Measurements from ENCODE around the gene CRNKL1. TPM values are rescaled to one million over a fixed set of nuclear protein-coding genes. Genes with fewer than 3 reads are reported as not detected.
A peak's percentile ranks its signal among the peaks of the same experiment; 100 is the strongest.

Gene CRNKL1
- total RNA-seq, 6 experiments from 2014 or later = 17.5 to 24.0 (median 19.3) TPM

GRCh38 chr20:20000211-20000968 is 51.9 kb downstream of the CRNKL1 start:
- peaks cover 28% of the 10 kb centered on the region for H3K4me1 Mint-ChIP-seq (ENCODE audit: low read depth)
- no peaks in the 10 kb centered on the region for H3K9me3 Mint-ChIP-seq
- 0 out of 2 replicates have a peak overlapping the region, but pooled peaks have one; percentile 44 for H3K27ac Mint-ChIP-seq
- peaks cover 1% of the 10 kb centered on the region; the same call in 1 of the 2 replicates for H3K27me3 Mint-ChIP-seq (ENCODE audit: insufficient read depth)
- H3K4me3 Mint-ChIP-seq = no peak overlapping the region
- DNase-seq = no peak
- TF ChIP-seq CTCF (IDR thresholded peaks at IDR 0.05) = no peak
- peaks cover 51% of the 10 kb centered on the region for H3K36me3 Mint-ChIP-seq (ENCODE audit: low read depth)

- peaks cover 1% of the 10 kb centered on the region; the same call in 1 of the 2 replicates for H3K27me3 Mint-ChIP-seq (ENCODE audit: insufficient read depth)
- no peaks in the 10 kb centered on the region for H3K9me3 Mint-ChIP-seq
- no peak for TF ChIP-seq CTCF (IDR thresholded peaks at IDR 0.05)
- DNase-seq = no peak
- peaks cover 54% of the 10 kb centered on the region for H3K36me3 Mint-ChIP-seq (ENCODE audit: low read depth)
- H3K4me3 Mint-ChIP-seq = no peak overlapping the region
- peaks cover 40% of the 10 kb centered on the region for H3K4me1 Mint-ChIP-seq (ENCODE audit: low read depth)
- H3K27ac Mint-ChIP-seq = no peak overlapping the region
These were observed 53.1 kb downstream of the CRNKL1 start for GRCh38 chr20:19998990-19999705.

DNA sequence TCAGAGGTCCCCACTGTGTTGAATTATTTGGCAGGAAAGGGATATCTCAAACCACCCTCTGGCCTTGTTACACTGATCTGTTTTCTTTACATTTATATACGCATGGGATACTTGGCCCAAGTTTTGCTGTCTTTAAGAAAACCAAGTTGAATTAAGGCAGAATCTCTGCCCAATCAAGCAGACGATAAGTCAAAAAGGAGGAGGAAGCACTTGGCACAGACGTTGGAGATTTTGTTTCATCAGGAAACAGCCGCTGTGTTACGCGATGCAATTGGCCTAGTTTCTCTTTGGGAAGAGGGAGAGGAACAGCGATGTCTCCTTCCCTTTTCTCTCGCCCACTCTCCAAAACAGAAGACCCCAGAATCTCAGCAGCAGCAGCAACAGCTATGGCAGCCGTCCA is 55.3 kb downstream of the CRNKL1 start:
- DNase-seq = no peak

GRCh38 chr20:19996222-19996621 is 56.0 kb downstream of the CRNKL1 start:
- H3K4me1 Mint-ChIP-seq (ENCODE audit: low read depth) = peaks cover 45% of the 10 kb centered on the region
- H3K9me3 Mint-ChIP-seq = no peaks in the 10 kb centered on the region
- no peak for DNase-seq
- peaks cover 34% of the 10 kb centered on the region for H3K36me3 Mint-ChIP-seq (ENCODE audit: low read depth)
- no peak overlapping the region for H3K4me3 Mint-ChIP-seq
- no peak for TF ChIP-seq CTCF (IDR thresholded peaks at IDR 0.05)
- H3K27ac Mint-ChIP-seq = no peak overlapping the region
- no peaks in the 10 kb centered on the region; the same call in none of the 2 replicates for H3K27me3 Mint-ChIP-seq (ENCODE audit: insufficient read depth)

More for the DNA sequence above, 55.3 kb downstream of the CRNKL1 start:
- Mint-ChIP-seq H3K27me3 (ENCODE audit: insufficient read depth) (no peaks in the 10 kb centered on the region; the same call in none of the 2 replicates), H3K4me1 (ENCODE audit: low read depth) (peaks cover 44% of the 10 kb centered on the region), H3K27ac (no peak overlapping the region; the same call in 1 of the 2 replicates), H3K9me3 (no peaks in the 10 kb centered on the region), H3K4me3 (no peak overlapping the region), H3K36me3 (ENCODE audit: low read depth) (peaks cover 35% of the 10 kb centered on the region)
- TF ChIP-seq CTCF (IDR thresholded peaks at IDR 0.05) = no peak

GRCh38 chr20:19995220-19995863 is 56.9 kb downstream of the CRNKL1 start:
- no peaks in the 10 kb centered on the region; the same call in none of the 2 replicates for H3K27me3 Mint-ChIP-seq (ENCODE audit: insufficient read depth)
- peak overlapping the region; percentile 95; the same call in 1 of the 2 replicates for H3K27ac Mint-ChIP-seq
- DNase-seq = peak; percentile 43
- peaks cover 54% of the 10 kb centered on the region for H3K4me1 Mint-ChIP-seq (ENCODE audit: low read depth)
- H3K4me3 Mint-ChIP-seq = no peak overlapping the region
- H3K9me3 Mint-ChIP-seq = no peaks in the 10 kb centered on the region
- peak; percentile 92 for TF ChIP-seq CTCF (IDR thresholded peaks at IDR 0.05)
- H3K36me3 Mint-ChIP-seq (ENCODE audit: low read depth) = peaks cover 34% of the 10 kb centered on the region
